ENCODE data around the gene SMYD3. TPM values are rescaled to one million over a fixed set of nuclear protein-coding genes. Genes with fewer than 3 reads are reported as not detected.

The SMYD3 gene
- total and polyA plus RNA-seq, 2 of the 13 experiments (the other 11 are each of a cell fraction or from before 2014, with no cell fraction given) = 27.7 to 35.8 TPM

DNA sequence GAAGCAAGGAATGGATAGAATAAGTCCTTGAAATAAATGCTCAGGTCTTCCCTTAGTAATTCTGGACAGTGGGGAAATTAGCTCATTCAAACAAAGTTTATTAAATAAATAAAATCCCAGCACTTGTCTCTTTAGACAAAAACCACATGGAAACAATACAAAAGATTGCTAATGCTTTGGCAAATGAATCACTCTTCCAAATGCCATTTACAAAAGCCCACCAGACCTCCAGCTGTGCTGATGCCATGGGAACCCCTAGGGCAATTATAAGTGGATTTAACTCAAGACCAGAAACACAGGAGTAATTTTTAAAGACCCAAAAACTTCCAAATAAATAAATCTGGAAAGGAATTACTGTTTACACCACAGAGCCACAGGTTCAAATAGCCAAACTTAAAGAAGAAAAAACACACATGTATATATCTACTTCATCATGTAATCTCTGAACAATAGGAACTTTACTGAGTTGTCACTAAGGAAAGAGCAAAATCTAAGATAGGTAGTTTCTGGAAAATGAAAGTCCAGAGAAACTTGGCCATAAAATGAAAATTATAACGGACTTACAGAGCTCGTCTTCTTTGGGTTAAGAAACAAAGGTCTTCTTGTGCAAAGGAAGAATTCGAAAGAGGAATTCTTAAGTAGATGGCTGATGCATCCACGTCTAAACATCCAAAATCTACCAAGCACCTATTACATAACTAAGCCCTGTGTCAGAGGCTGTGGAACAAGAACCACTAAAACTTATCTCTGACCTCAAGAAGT is 399.4 kb downstream of the SMYD3 start:
- H3K27ac ChIP-seq (ENCODE audit: extremely low read length, insufficient read depth, low read length) = no peak overlapping the region
- FAIRE-seq (no peak), DNase-seq (ENCODE audit: low spot score) (no peak), ATAC-seq (no peak)
- intact Hi-C loops (cut with micrococcal nuclease; ENCODE audit: unreplicated experiment) = no loop called here
- 71% methylated on average over 4 of the region's 4 CpGs for WGBS (ENCODE audit: low lambda C conversion rate)
- no peaks in the 10 kb centered on the region for H3K27me3 ChIP-seq (ENCODE audit: control insufficient read depth in 1 of 2, insufficient read depth in 2 of 2, low read length in 2 of 2)
- H3K9ac ChIP-seq (ENCODE audit: insufficient read depth, low read depth, low read length) = no peak overlapping the region
- peaks cover 11% of the 10 kb centered on the region for H3K4me1 ChIP-seq (ENCODE audit: insufficient read depth, low read length)
- H2AFZ ChIP-seq (ENCODE audit: low read length) = no peak overlapping the region
- H3K9me3 ChIP-seq (ENCODE audit: low read length) = no peaks in the 10 kb centered on the region
- no peaks in the 10 kb centered on the region for H3K79me2 ChIP-seq (ENCODE audit: insufficient read depth, low read length)
- CTCF ChIA-PET (ENCODE audit: low intra/inter-chr PET ratio, low total read pairs) = no interaction called here
- POLR2A ChIA-PET = no interaction called here
- no peaks in the 10 kb centered on the region for H4K20me1 ChIP-seq (ENCODE audit: insufficient read depth, low read length)
- no peak for TF ChIP-seq KLF16 (CRISPR knock-in tag; IDR thresholded peaks at IDR 0.05)
- TF ChIP-seq RAD51 (IDR thresholded peaks at IDR 0.05; ENCODE audit: borderline replicate concordance) = no peak
- no peak for TF ChIP-seq KDM6A (CRISPR knock-in tag; IDR thresholded peaks at IDR 0.05; ENCODE audit: low read depth)
- TF ChIP-seq, protein P1, sequence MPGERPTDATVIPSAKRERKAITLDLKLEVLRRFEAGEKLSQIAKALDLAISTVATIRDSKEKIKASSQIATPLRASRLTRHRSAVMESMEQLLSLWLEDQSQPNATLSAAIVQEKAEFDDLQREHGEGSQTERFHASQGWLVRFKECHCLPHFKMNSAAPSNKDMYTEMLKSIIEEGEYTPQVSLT (CRISPR knock-in tag; IDR thresholded peaks at IDR 0.05; ENCODE audit: borderline replicate concordance, low read depth) = no peak
- TF ChIP-seq REST (IDR thresholded peaks at IDR 0.05; ENCODE audit: borderline replicate concordance in 1 of 2, low read depth in 1 of 2, low read length in 2 of 2) = no peak
- TF ChIP-seq, protein P2, sequence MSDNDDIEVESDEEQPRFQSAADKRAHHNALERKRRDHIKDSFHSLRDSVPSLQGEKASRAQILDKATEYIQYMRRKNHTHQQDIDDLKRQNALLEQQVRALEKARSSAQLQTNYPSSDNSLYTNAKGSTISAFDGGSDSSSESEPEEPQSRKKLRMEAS (IDR thresholded peaks at IDR 0.05) = no peak
- H3K4me2 ChIP-seq (ENCODE audit: low read depth, low read length) = no peak overlapping the region
- H3K4me3 ChIP-seq (replicated peaks in 1 of 3; ENCODE audit: insufficient read depth in 1 of 3, low read depth in 2 of 3, low read length in 3 of 3) = no peak overlapping the region
- no TSS peak for BruUV-seq (replicated peaks)
- no peaks in the 10 kb centered on the region for H3K36me3 ChIP-seq (replicated peaks in 1 of 2; ENCODE audit: control insufficient read depth in 1 of 2, insufficient read depth in 2 of 2, low read length in 2 of 2)
- in situ Hi-C loops (cut with HindIII; ENCODE audit: extremely low pct_ligation_motif_present, low pct_unique_long_range_greater_than_20kb) = no loop called here
